GM19240 (cell line): Measurements from ENCODE around the gene ZNF107.

ENCODE experiments used
- DNase-seq: peaks from one replicate; pipeline ENCODE4 v3.0.0; 2011; ENCODE audit warnings: low spot score; ENCODE audit not compliant: insufficient read length

The ZNF107 gene

GRCh38 chr7:64665980-64666662 lies at the start of gene ZNF107:
TSS of gene ZNF107 (plus strand) at chr7:64666133. CDS start at chr7:64666283, 150 bp downstream.
- DNase-seq = peak; percentile 65

GRCh38 chr7:64618785-64619456 lies 47.0 kb upstream of the ZNF107 start:
- no peak for DNase-seq

DNA sequence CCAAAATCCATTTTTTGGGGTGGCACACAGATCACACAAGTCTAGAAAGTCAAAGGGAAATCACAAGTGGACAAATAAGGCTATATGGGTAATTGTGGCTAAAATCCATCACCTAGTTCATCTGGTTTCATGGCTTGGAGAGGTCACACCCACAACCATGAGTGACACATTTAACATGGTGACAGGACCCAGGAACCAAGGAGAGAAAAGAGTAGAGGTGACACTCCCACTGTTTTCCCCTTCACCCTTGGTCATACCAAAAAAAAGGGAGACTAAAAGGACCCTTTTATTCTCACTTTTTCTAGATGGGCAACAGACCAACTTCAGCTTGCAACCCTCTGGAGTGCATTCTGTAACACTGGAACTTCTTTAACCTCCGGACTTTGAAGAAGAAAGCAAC lies 46.2 kb upstream of the ZNF107 start:
- no peak for DNase-seq

GRCh38 chr7:64621656-64622055 lies 44.3 kb upstream of the ZNF107 start:
- DNase-seq = no peak

GRCh38 chr7:64625114-64626082 lies 40.5 kb upstream of the ZNF107 start:
- DNase-seq = no peak

DNA sequence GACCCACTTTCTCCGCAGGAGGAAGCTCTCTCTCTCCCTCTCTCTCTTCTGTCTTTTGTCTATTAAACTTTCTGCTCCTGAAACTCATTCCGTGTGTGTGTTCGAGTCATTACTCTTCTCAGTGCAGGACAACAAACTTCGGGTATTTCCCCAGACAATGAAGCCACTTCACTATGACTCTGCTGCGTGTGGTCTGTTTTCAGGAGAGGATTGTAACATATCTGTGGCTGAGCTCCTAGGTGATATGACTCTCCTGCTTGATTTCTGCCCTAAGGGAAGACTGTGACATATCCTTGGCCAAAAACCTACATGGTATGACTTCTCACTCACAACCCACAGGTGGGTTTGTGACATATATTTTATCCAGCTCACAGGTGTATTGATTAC lies 39.9 kb upstream of the ZNF107 start:
- no peak for DNase-seq

- DNase-seq = no peak
Measured at GRCh38 chr7:64626557-64626956, 39.4 kb upstream of the ZNF107 start.

DNA sequence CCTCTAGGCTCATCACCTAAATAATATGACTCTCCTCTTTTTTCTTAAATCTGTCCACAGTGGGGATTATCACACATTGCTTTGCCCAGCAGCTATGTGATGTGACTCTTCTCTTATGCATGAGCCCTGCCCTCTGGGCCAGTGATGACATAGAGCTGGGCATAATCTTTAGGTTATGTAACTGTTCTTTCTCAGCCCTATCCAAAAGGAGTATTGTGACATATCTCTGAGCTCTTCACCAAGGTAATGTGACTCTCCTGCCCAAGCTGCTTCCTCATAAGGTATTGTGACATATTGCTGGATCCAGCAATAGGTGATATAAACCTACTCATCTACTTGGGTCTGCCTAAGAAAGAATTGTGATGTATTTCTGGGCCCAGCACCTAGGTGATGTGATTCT lies 37.7 kb upstream of the ZNF107 start:
- DNase-seq = no peak

DNA sequence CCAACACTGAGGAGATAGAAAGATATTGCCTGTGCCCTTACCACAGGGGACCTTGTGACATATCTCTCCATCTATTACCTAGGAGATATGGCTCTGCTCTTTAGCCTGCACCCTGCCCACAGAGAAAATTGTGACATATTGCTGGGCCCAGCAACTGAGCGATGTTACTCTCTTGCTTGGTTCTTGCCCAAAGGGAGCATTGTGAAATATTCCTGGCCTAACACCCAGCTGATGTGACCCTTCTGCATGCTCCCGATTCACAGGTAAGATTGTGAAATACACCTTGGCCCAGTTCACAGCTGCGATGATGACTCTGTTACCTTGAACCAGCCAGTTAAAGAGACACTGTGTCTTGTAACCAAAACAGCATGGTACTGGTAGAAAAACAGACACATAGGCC lies 37.2 kb upstream of the ZNF107 start:
- no peak for DNase-seq

GRCh38 chr7:64630496-64630895 lies 35.4 kb upstream of the ZNF107 start:
- DNase-seq = no peak

DNA sequence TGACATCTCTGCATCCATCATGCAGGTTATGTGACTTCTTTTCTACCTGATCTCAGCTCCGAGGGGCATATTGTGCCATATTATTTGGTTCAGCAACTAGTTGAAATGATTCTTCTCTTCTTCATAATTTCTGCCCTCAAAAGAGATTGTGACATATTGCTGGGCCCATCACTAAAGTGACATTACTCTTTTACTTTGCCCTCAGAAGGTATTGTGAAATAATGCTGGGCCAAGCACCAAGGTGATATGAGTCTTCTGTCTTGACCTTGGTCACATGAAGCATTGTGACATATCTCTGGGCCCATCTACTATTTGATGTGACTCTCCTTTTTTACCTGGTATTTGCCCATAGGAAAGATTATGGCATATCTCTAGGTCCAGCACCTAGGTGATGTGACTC lies 33.9 kb upstream of the ZNF107 start:
- DNase-seq = no peak

- no peak for DNase-seq
Measured at GRCh38 chr7:64633401-64633800, 32.5 kb upstream of the ZNF107 start.

DNA sequence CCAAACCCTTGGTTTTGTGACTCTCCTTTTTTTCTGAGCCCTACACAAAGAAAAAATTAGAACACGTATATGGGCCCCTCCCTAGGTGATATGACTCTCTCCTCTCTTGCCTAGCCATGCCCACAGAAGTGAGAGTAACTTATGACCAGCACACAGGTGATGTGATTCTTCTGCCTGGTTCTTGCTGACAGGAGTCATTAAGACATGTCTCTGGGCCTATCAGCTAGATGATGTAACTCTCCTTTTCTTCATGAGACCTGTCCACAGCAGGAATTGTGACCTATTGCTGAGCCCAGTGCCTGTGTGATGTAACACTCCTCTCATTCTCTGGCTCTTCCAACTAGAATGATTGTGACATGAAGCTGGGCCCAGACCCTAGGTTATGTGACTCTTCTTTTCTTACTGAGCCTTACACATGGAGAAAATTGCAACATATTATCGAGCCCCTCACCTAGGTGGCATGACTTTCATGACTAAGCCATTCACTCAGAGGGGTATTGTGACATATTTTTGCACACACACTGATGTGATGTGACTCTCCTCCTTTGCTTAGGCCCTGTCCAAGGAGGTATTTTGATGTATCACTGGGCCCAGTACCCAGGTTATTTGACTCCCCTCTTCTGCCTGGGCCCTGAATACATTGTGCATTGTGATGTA lies 31.4 kb upstream of the ZNF107 start:
- no peak for DNase-seq

GRCh38 chr7:64636386-64636785 lies 29.5 kb upstream of the ZNF107 start:
- DNase-seq = no peak

- no peak for DNase-seq
Measured at GRCh38 chr7:64637521-64638445, 28.1 kb upstream of the ZNF107 start.

GRCh38 chr7:64638822-64639221 lies 27.1 kb upstream of the ZNF107 start:
- DNase-seq = no peak

DNA sequence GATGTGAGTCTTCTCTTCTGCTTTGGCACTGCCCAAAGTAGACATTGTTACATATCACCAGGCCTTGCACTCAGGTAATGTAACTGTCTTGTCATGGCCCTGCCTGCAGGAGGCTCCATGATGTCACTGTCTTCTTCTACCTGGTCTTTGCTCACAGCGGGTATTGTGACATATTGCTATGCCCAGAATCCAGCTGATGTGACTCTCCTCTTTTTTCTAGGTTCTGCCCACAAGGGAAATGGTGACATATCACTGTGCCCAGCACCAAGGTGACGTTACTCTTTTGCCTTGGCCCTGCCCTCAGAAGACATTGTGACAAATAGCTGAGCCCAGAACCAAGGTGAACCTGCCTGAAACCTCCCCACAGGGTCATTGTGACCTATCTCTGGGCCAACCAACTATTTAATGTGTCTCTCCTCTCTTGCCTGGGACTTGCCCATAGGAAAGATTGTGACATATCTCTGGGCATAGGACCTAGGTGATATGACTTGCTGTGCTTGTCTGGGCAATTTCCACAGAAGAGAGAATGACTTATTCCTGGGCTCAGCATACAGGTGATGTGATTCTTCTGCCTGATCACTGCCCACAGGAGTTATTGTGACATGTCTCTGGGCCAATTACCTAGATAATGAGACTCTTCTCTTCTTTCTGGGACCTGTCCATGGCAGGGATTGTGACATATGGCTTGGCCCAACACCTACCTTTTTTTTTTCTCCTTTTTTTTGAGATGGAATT lies 26.5 kb upstream of the ZNF107 start:
- no peak for DNase-seq

GRCh38 chr7:64640504-64640903 lies 25.4 kb upstream of the ZNF107 start:
- DNase-seq = no peak

- no peak for DNase-seq
Measured at GRCh38 chr7:64642046-64642445, 23.9 kb upstream of the ZNF107 start.

GRCh38 chr7:64642875-64643274 lies 23.1 kb upstream of the ZNF107 start:
- no peak for DNase-seq
